Mesenchymal stem cell (in vitro differentiated cells and primary cell): ENCODE results near the gene KIF20B.

Experiments used
- DNase-seq: peaks from one replicate; pipeline ENCODE4 v3.0.0-alpha.2; 2013
- H2AFZ ChIP-seq: one replicate; pipeline ENCODE4 v1.6.1; 2013; ENCODE audit warnings: low read depth, mild to moderate bottlenecking, control low read depth, inconsistent platforms, low read length, moderate library complexity
- H2AK5ac ChIP-seq: 2 replicates; pipeline ENCODE4 v1.6.1; 2013; ENCODE audit warnings: low read length, moderate library complexity, mild to moderate bottlenecking, inconsistent platforms; ENCODE audit not compliant: severe bottlenecking
- H2BK120ac ChIP-seq: one replicate; pipeline ENCODE4 v1.6.1; 2013; ENCODE audit warnings: low read depth, mild to moderate bottlenecking, inconsistent platforms, low read length, moderate library complexity
- H2BK12ac ChIP-seq, 2 experiments: one replicate each; pipeline ENCODE4 v1.6.1; 2013; ENCODE audit warnings: inconsistent platforms in 2 of 2, low read length in 2 of 2, mild to moderate bottlenecking in 2 of 2, moderate library complexity in 2 of 2, control low read depth in 1 of 2
- H2BK15ac ChIP-seq: one replicate; pipeline ENCODE4 v1.6.1; 2013; ENCODE audit warnings: mild to moderate bottlenecking, low read depth, inconsistent platforms; ENCODE audit not compliant: poor library complexity, severe bottlenecking
- H2BK5ac ChIP-seq: 2 replicates; pipeline ENCODE4 v1.6.1; 2013; ENCODE audit warnings: low read depth, mild to moderate bottlenecking, low read length, control low read depth, inconsistent platforms; ENCODE audit not compliant: poor library complexity, severe bottlenecking
- H3K14ac ChIP-seq, 2 experiments: one replicate each; pipeline ENCODE4 v1.6.1; 2013; ENCODE audit warnings: inconsistent platforms in 2 of 2, low read length in 2 of 2, control low read depth in 1 of 2, mild to moderate bottlenecking in 1 of 2, moderate library complexity in 1 of 2
- H3K18ac ChIP-seq, 2 experiments: one replicate each; pipeline ENCODE4 v1.6.1; 2013; ENCODE audit warnings: inconsistent platforms in 2 of 2, low read length in 2 of 2, control low read depth in 1 of 2, low read depth in 1 of 2, mild to moderate bottlenecking in 1 of 2
- H3K23ac ChIP-seq, 2 experiments: one replicate each; pipeline ENCODE4 v1.6.1; 2013; ENCODE audit warnings: inconsistent platforms in 2 of 2, low read length in 2 of 2, mild to moderate bottlenecking in 2 of 2, moderate library complexity in 2 of 2, control low read depth in 1 of 2
- H3K27ac ChIP-seq: 2 replicates; pipeline ENCODE4 v1.5.1; 2013; ENCODE audit warnings: mild to moderate bottlenecking, moderate library complexity, low read length, control low read depth, inconsistent platforms; ENCODE audit not compliant: poor library complexity, severe bottlenecking
- H3K27me3 ChIP-seq, 2 experiments: 2 replicates each; pipeline versions ENCODE4 v1.6.1 to v1.7.0; 2013; ENCODE audit warnings: low read length in 2 of 2, mild to moderate bottlenecking in 2 of 2, moderate library complexity in 2 of 2, control low read depth in 1 of 2, inconsistent platforms in 1 of 2; ENCODE audit not compliant: control insufficient read depth in 1 of 2, insufficient read depth in 1 of 2
- H3K36me3 ChIP-seq, 2 experiments: 2 replicates each; pipeline versions ENCODE4 v1.6.1 to v1.7.0; 2013; ENCODE audit warnings: low read length in 2 of 2, control low read depth in 1 of 2, inconsistent platforms in 1 of 2, low read depth in 1 of 2, mild to moderate bottlenecking in 1 of 2; ENCODE audit not compliant: insufficient read depth in 2 of 2, control insufficient read depth in 1 of 2
- H3K4ac ChIP-seq, 2 experiments: one replicate each; pipeline ENCODE4 v1.6.1; 2013; ENCODE audit warnings: inconsistent platforms in 2 of 2, low read length in 2 of 2, mild to moderate bottlenecking in 2 of 2, moderate library complexity in 2 of 2, control low read depth in 1 of 2, low read depth in 1 of 2
- H3K4me1 ChIP-seq: 2 replicates; pipeline ENCODE4 v1.6.1; 2013; ENCODE audit warnings: low read depth, low read length, control low read depth; ENCODE audit not compliant: control insufficient read depth, insufficient read depth
- H3K4me2 ChIP-seq: 2 replicates; pipeline ENCODE4 v1.6.1; 2013; ENCODE audit warnings: low read length, mild to moderate bottlenecking, inconsistent platforms; ENCODE audit not compliant: poor library complexity, severe bottlenecking
- H3K4me3 ChIP-seq, 2 experiments: 2 replicates each; pipeline versions ENCODE4 v1.5.1 to v1.7.0; 2013; ENCODE audit warnings: low read length in 2 of 2, mild to moderate bottlenecking in 2 of 2, control low read depth in 1 of 2, low read depth in 1 of 2; ENCODE audit not compliant: insufficient read depth in 1 of 2
- H3K79me1 ChIP-seq: replicated peaks from 2 replicates; pipeline ENCODE4 v1.6.1; 2013; ENCODE audit warnings: mild to moderate bottlenecking, control low read depth, low read length, inconsistent platforms; ENCODE audit not compliant: poor library complexity, severe bottlenecking
- H3K9ac ChIP-seq: 2 replicates; pipeline ENCODE4 v1.7.0; 2013; ENCODE audit warnings: mild to moderate bottlenecking, low read length, moderate library complexity
- H3K9me3 ChIP-seq: 2 replicates; pipeline ENCODE4 v1.7.0; 2013; ENCODE audit warnings: mild to moderate bottlenecking, low read length; ENCODE audit not compliant: control insufficient read depth
- H4K8ac ChIP-seq: one replicate; pipeline ENCODE4 v1.6.1; 2013; ENCODE audit warnings: inconsistent platforms, mild to moderate bottlenecking, low read length, moderate library complexity
- H4K91ac ChIP-seq: one replicate; pipeline ENCODE4 v1.6.1; 2013; ENCODE audit warnings: mild to moderate bottlenecking, low read length, inconsistent platforms
- WGBS: methylation state at CpG from one replicate; pipeline ENCODE4 v1.1.7; 2013; ENCODE audit warnings: mixed read lengths; 5-methylcytosine and 5-hydroxymethylcytosine counted together

KIF20B gene

DNA sequence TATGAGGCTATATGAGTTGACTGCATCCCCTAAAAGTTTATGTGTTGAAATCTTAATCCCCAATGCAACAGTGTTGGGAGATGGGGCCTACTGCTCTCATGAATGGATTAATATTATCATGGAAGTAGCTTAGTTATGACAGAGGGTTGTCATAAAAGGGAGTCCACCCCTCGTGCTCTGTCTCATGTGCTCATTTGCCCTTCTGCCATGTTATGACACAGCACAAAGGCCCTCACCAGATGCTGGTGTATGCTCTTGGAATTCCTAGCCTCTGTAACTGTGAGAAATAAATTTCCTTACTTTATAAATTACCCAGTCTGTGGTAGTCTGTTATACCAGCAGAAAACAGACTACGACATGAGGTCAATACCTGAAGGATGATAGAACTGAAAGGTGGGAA lies 38.8 kb upstream of the KIF20B start:
- Histone ChIP-seq H4K91ac (no peak overlapping the region), H3K9me3 (no peaks in the 10 kb centered on the region), H2AFZ (no peak overlapping the region), H3K27me3 (no peaks in the 10 kb centered on the region), H3K4me1 (no peaks in the 10 kb centered on the region), H3K27ac (no peak overlapping the region), H3K9ac (no peak overlapping the region), H4K8ac (no peak overlapping the region), H3K4ac (no peak overlapping the region), H3K36me3 (no peaks in the 10 kb centered on the region), H3K14ac (no peak overlapping the region), H2BK120ac (no peak overlapping the region), H3K23ac (no peak overlapping the region), H3K4me3 (no peak overlapping the region), H2BK5ac (no peak overlapping the region), H2AK5ac (no peak overlapping the region), H2BK12ac (no peak overlapping the region), H3K4me2 (no peak overlapping the region), H3K79me1 (no peaks in the 10 kb centered on the region), H2BK15ac (no peak overlapping the region), H3K18ac (no peak overlapping the region)
- no peak for DNase-seq
- 100% methylated on average over 1 of the region's 2 CpGs for WGBS

DNA sequence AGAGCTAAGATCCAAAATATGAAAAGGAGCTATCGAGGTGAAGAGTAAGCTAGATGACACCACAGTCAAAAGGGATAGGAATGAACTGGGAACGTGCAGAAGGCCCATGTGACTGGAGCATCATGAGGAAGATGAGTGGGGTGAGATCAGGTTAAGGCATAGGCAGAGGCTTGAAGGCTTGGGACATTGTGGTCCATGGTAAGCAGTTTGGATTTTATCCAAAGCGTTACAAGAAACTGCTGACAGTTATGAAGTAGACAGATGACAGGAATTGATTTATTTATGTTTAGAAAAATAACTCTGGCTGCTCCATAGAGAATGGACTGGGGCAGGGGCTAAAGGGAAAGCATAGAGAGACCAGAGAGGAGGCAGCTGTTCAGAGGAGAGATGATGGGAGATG lies 38.2 kb upstream of the KIF20B start:
- H3K4me3 ChIP-seq, result no peak overlapping the region
- no peak overlapping the region for H2BK15ac ChIP-seq
- no peaks in the 10 kb centered on the region for H3K36me3 ChIP-seq
- no peak overlapping the region for H4K91ac ChIP-seq
- H3K23ac ChIP-seq, result no peak overlapping the region
- H2AK5ac ChIP-seq, result no peak overlapping the region
- no peak for DNase-seq
- H3K27me3 ChIP-seq, result no peaks in the 10 kb centered on the region
- no peak overlapping the region for H2AFZ ChIP-seq
- no peaks in the 10 kb centered on the region for H3K79me1 ChIP-seq
- no peak overlapping the region for H2BK120ac ChIP-seq
- H3K27ac ChIP-seq, result no peak overlapping the region
- H3K4me1 ChIP-seq, result no peaks in the 10 kb centered on the region
- H3K14ac ChIP-seq, result no peak overlapping the region
- H4K8ac ChIP-seq, result no peak overlapping the region
- no peaks in the 10 kb centered on the region for H3K9me3 ChIP-seq
- no peak overlapping the region for H2BK5ac ChIP-seq
- H3K4ac ChIP-seq, result no peak overlapping the region
- no peak overlapping the region for H2BK12ac ChIP-seq
- 84% methylated on average over 3 of the region's 3 CpGs for WGBS
- H3K9ac ChIP-seq, result no peak overlapping the region
- no peak overlapping the region for H3K18ac ChIP-seq
- H3K4me2 ChIP-seq, result no peak overlapping the region

DNA sequence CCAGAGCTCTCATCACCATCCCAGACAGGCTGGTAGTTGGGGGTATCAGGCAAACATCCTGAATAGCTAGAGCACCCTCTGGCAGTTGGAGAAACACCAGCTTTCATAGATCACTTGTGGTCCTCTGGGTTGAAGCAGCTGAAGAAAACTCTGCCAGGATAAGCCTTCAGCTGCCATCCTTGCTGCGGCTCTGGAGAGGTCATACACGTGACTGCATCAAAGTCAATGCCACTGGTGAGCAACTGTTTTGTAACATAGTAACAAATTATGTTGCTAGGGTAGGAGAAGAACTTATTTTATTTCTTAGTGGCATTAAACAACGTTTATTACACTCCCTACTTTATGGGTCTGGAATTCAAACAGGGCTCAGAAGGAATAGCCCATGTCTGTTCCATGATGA lies 37.2 kb upstream of the KIF20B start:
- no peak overlapping the region for H2BK120ac ChIP-seq
- no peak overlapping the region for H2AK5ac ChIP-seq
- DNase-seq, result no peak
- WGBS, result 90% methylated on average over 2 of the region's 3 CpGs
- H2BK5ac ChIP-seq, result no peak overlapping the region
- H3K4me2 ChIP-seq, result no peak overlapping the region
- H3K27ac ChIP-seq, result no peak overlapping the region
- H3K27me3 ChIP-seq, result no peaks in the 10 kb centered on the region
- no peak overlapping the region for H2BK15ac ChIP-seq
- no peaks in the 10 kb centered on the region for H3K4me1 ChIP-seq
- H3K9me3 ChIP-seq, result no peaks in the 10 kb centered on the region
- no peaks in the 10 kb centered on the region for H3K36me3 ChIP-seq
- H3K79me1 ChIP-seq, result no peaks in the 10 kb centered on the region
- H3K23ac ChIP-seq, result no peak overlapping the region
- H2AFZ ChIP-seq, result no peak overlapping the region
- no peak overlapping the region for H2BK12ac ChIP-seq
- H3K4me3 ChIP-seq, result no peak overlapping the region
- H3K9ac ChIP-seq, result no peak overlapping the region
- H3K14ac ChIP-seq, result no peak overlapping the region
- H4K8ac ChIP-seq, result no peak overlapping the region
- no peak overlapping the region for H3K18ac ChIP-seq
- no peak overlapping the region for H4K91ac ChIP-seq
- H3K4ac ChIP-seq, result no peak overlapping the region

DNA sequence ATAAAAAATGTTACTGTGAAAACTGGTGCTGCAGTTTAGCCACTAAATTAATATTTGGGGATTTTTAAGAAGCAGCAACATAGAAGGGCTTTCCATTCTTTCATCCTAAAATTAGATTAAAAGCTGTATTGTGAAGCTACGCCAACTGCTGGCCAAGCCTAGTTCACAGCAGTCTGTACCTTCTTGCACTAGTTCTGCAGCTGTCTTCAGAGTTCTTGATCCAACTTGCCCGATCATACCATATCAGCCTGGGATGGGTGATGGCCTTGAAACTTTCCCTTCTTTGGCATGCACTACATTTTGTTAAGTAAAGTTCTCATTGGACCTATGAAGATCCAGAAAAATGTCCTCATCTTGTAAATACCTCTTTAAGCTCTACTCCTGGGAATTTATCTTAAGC lies 36.1 kb upstream of the KIF20B start:
- no peak overlapping the region for H2AK5ac ChIP-seq
- H3K79me1 ChIP-seq, result no peaks in the 10 kb centered on the region
- no peak for DNase-seq
- H3K27me3 ChIP-seq, result no peaks in the 10 kb centered on the region
- no peak overlapping the region for H3K14ac ChIP-seq
- no peaks in the 10 kb centered on the region for H3K9me3 ChIP-seq
- no peak overlapping the region for H3K4ac ChIP-seq
- H3K36me3 ChIP-seq, result no peaks in the 10 kb centered on the region
- H3K18ac ChIP-seq, result no peak overlapping the region
- no peak overlapping the region for H2BK120ac ChIP-seq
- H2BK5ac ChIP-seq, result no peak overlapping the region
- 100% methylated on average over 1 of the region's 2 CpGs for WGBS
- H3K4me3 ChIP-seq, result no peak overlapping the region
- H4K91ac ChIP-seq, result no peak overlapping the region
- H2BK15ac ChIP-seq, result no peak overlapping the region
- H3K23ac ChIP-seq, result no peak overlapping the region
- H3K4me2 ChIP-seq, result no peak overlapping the region
- no peak overlapping the region for H3K27ac ChIP-seq
- no peak overlapping the region for H2BK12ac ChIP-seq
- no peaks in the 10 kb centered on the region for H3K4me1 ChIP-seq
- no peak overlapping the region for H2AFZ ChIP-seq
- H4K8ac ChIP-seq, result no peak overlapping the region
- H3K9ac ChIP-seq, result no peak overlapping the region
